ENCODE measurements around the gene INSIG1.

INSIG1 gene

DNA sequence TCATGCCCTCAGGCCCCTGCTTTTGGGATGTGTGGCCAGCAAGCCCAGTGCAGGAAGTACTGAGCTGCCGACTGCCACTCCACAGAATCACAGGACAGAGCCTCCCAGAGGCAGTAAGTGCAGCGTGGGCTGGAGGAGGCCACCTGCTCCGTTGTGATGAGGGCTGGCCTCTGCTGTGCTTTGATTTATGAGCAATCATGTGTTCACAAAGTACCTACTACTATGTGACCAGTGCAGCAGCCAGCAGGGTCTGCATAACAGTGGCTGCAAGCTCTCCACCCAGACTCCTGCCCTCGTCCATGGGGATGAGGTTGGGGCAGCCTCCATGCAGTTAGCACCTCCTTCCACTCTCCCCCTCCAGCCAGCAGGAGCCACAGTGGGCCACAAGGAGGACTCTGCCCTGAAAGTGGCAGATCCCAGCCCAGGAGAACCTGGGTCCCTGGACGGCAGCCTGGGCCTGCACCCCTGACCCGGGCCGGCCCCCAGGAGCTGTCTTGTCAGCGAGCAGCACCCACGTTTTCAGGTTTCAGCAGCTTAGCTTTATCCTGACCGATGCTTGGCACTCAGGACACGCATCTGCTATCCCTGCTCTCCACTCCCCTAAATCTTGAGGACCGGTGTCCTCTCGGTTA, 37.7 kb upstream of the INSIG1 start:
- no peaks in the 10 kb centered on the region for H3K4me1 ChIP-seq (ENCODE audit: low read depth, poor library complexity, severe bottlenecking)
- peaks cover 4% of the 10 kb centered on the region; the same call in 1 of the 2 replicates for H3K27me3 ChIP-seq (ENCODE audit: insufficient read depth, low read depth)
- H3K36me3 ChIP-seq (ENCODE audit: insufficient read depth), result no peaks in the 10 kb centered on the region
- no peak overlapping the region for H3K4me3 ChIP-seq (IDR thresholded peaks at IDR 0.05; ENCODE audit: insufficient read depth, low read depth, low read length)
- no peak overlapping the region for H3K9ac ChIP-seq
- TF ChIP-seq, protein P1, sequence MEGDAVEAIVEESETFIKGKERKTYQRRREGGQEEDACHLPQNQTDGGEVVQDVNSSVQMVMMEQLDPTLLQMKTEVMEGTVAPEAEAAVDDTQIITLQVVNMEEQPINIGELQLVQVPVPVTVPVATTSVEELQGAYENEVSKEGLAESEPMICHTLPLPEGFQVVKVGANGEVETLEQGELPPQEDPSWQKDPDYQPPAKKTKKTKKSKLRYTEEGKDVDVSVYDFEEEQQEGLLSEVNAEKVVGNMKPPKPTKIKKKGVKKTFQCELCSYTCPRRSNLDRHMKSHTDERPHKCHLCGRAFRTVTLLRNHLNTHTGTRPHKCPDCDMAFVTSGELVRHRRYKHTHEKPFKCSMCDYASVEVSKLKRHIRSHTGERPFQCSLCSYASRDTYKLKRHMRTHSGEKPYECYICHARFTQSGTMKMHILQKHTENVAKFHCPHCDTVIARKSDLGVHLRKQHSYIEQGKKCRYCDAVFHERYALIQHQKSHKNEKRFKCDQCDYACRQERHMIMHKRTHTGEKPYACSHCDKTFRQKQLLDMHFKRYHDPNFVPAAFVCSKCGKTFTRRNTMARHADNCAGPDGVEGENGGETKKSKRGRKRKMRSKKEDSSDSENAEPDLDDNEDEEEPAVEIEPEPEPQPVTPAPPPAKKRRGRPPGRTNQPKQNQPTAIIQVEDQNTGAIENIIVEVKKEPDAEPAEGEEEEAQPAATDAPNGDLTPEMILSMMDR (conservative IDR thresholded peaks at IDR 0.05; ENCODE audit: low read depth, low read length), result no peak
- H3K79me2 ChIP-seq (ENCODE audit: insufficient read depth, low read depth), result no peaks in the 10 kb centered on the region
- no peak overlapping the region for H3K27ac ChIP-seq
- H3K4me2 ChIP-seq, result no peak overlapping the region
- H2AFZ ChIP-seq (ENCODE audit: low read depth), result no peak overlapping the region
- H4K20me1 ChIP-seq (ENCODE audit: insufficient read depth), result no peaks in the 10 kb centered on the region

DNA sequence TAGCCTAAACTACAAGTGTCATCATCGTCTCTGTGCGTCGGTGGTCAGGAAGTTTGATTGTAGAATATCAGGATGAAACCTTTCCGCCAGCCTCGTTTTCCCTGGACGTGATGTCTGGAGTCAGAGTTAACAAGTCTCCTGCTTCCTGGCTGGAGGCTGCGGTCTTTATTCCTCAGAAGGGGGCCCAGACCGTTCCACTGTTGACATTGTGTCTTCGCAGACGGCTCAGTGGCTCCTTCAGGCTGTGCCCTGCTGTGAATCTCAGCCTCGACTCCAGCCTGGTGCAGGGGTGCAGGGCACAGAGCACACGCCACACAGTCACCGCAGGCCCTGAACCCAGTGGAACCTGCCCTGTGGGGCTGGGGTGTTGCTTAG, 37.2 kb upstream of the INSIG1 start:
- H3K4me3 ChIP-seq (IDR thresholded peaks at IDR 0.05; ENCODE audit: insufficient read depth, low read depth, low read length), result no peak overlapping the region
- H3K27ac ChIP-seq, result no peak overlapping the region
- H2AFZ ChIP-seq (ENCODE audit: low read depth), result no peak overlapping the region
- H3K4me1 ChIP-seq (ENCODE audit: low read depth, poor library complexity, severe bottlenecking), result no peaks in the 10 kb centered on the region
- H4K20me1 ChIP-seq (ENCODE audit: insufficient read depth), result no peaks in the 10 kb centered on the region
- no peaks in the 10 kb centered on the region for H3K36me3 ChIP-seq (ENCODE audit: insufficient read depth)
- H3K27me3 ChIP-seq (ENCODE audit: insufficient read depth, low read depth), result peaks cover 4% of the 10 kb centered on the region; the same call in 1 of the 2 replicates
- TF ChIP-seq, protein P1 (conservative IDR thresholded peaks at IDR 0.05; ENCODE audit: low read depth, low read length), result no peak
- H3K79me2 ChIP-seq (ENCODE audit: insufficient read depth, low read depth), result no peaks in the 10 kb centered on the region
- H3K4me2 ChIP-seq, result no peak overlapping the region
- no peak overlapping the region for H3K9ac ChIP-seq

DNA sequence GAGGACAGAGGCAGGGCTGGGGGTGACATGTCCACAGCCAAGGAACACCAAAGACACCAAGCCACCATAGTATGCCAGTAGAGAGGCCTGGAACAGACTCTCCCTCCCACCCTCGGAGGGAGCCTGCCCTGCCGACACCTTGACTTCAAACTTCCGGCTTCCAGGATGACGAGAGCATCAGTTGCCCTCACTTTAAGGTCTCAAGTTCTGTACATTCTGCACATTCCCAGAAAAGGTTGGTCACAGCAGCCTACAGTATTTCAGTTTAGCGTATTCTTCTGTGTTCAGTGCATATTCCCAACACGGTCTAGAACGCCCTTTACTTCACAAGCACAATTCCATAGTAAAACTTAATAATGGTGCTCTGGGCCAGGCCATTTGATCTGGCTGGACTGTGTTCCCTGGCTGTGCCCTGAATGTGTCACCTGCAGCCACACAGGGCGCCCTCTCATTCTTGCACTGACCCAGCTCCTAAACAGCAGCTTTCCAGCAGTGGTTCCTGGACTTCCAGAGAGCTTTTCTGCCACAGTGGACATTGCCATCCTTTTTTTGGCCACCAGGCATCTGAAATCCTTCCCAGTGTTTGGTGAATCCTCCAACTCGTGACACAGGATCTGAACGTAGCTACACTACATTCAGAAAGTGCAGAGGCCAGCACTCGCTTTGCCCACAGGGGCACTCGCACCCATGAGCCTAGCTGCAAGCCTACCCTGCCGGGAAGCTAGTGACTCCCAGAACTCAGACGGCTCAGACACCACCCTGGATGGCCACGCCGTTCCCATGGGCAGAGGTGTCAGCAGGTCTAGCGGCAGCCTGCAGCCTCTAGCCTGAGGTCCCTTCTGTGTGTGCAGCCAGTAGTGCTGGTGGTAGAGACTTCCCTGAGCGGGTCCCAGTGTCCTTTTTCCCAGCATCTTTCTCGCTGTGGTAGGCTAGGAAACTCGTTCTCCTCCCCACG, 36.4 kb upstream of the INSIG1 start:
- Histone ChIP-seq H3K79me2 (ENCODE audit: insufficient read depth, low read depth) (no peaks in the 10 kb centered on the region), H3K4me3 (IDR thresholded peaks at IDR 0.05; ENCODE audit: insufficient read depth, low read depth, low read length) (no peak overlapping the region), H3K4me2 (no peak overlapping the region), H4K20me1 (ENCODE audit: insufficient read depth) (no peaks in the 10 kb centered on the region), H3K9ac (no peak overlapping the region), H3K27ac (no peak overlapping the region), H3K27me3 (ENCODE audit: insufficient read depth, low read depth) (peaks cover 3% of the 10 kb centered on the region; the same call in 1 of the 2 replicates), H3K4me1 (ENCODE audit: low read depth, poor library complexity, severe bottlenecking) (no peaks in the 10 kb centered on the region), H3K36me3 (ENCODE audit: insufficient read depth) (no peaks in the 10 kb centered on the region), H2AFZ (ENCODE audit: low read depth) (no peak overlapping the region)
- TF ChIP-seq, protein P1 (conservative IDR thresholded peaks at IDR 0.05; ENCODE audit: low read depth, low read length), result no peak

DNA sequence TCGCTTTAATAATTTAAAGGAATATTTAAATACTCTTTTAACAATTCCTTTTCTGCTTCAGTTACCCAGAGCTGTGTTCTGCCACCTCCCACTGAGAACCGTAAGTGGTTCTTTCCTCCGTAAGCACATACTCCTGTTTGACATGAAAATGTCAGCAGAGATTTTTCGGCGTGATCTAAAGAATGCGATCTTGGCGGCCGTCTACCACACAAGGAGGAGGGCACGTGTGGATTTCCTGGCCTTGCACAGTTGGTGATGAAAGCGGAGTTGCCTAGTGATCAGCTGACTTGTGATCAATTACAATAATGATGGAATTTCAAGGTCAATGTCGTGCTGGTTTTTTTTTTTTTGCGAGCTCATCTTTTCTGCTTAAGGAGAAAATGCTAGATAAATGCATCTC, 35.6 kb upstream of the INSIG1 start:
- Histone ChIP-seq H3K9ac (no peak overlapping the region), H4K20me1 (ENCODE audit: insufficient read depth) (no peaks in the 10 kb centered on the region), H3K79me2 (ENCODE audit: insufficient read depth, low read depth) (no peaks in the 10 kb centered on the region), H3K36me3 (ENCODE audit: insufficient read depth) (no peaks in the 10 kb centered on the region), H3K27me3 (ENCODE audit: insufficient read depth, low read depth) (no peaks in the 10 kb centered on the region), H3K4me2 (no peak overlapping the region), H3K4me1 (ENCODE audit: low read depth, poor library complexity, severe bottlenecking) (no peaks in the 10 kb centered on the region), H2AFZ (ENCODE audit: low read depth) (no peak overlapping the region), H3K4me3 (IDR thresholded peaks at IDR 0.05; ENCODE audit: insufficient read depth, low read depth, low read length) (no peak overlapping the region), H3K27ac (no peak overlapping the region)
- TF ChIP-seq, protein P1 (conservative IDR thresholded peaks at IDR 0.05; ENCODE audit: low read depth, low read length), result no peak
